Urinary bladder (tissue), 4 donors: ENCODE data around the gene CAPN14. TPM values are rescaled to one million over a fixed set of nuclear protein-coding genes. Genes with fewer than 3 reads are reported as not detected.

Experiments used
- DNase-seq: peaks from one replicate; pipeline ENCODE4 v3.0.0-alpha.2; 2015; ENCODE audit errors: extremely low spot score
- H3K27ac ChIP-seq: one replicate; pipeline ENCODE4 v1.5.1; 2013; ENCODE audit warnings: low read depth, mild to moderate bottlenecking, moderate library complexity
- H3K36me3 ChIP-seq: one replicate; pipeline ENCODE4 v1.6.1; 2013; ENCODE audit warnings: mild to moderate bottlenecking, moderate library complexity; ENCODE audit not compliant: insufficient read depth
- H3K4me1 ChIP-seq: one replicate; pipeline ENCODE4 v1.6.1; 2013; ENCODE audit warnings: mild to moderate bottlenecking, moderate library complexity; ENCODE audit not compliant: insufficient read depth
- H3K4me3 ChIP-seq: one replicate; pipeline ENCODE4 v1.5.1; 2013; ENCODE audit warnings: low read depth, low read length
- WGBS: extraction: QIAGEN DNeasy Blood & Tissue Kit; methylation state at CpG from one replicate; pipeline ENCODE4 v1.1.7; 2013; 5-methylcytosine and 5-hydroxymethylcytosine counted together
- polyA plus RNA-seq: library from polyadenylated mRNA; stranded (reverse); fragments of 200-250 nt; gene quantifications from one replicate; pipeline ENCODE4 v1.2.3, GENCODE V29; 2013
- total RNA-seq: library from RNA; depleted of rRNA; stranded (reverse); fragments of >200 nt; gene quantifications from one replicate; pipeline ENCODE4 v1.2.3, GENCODE V29; 2014
- donor health status: healthy with polysubstance abuse.
- donor health status: healthy.

The CAPN14 gene
- total and polyA plus RNA-seq, 2 donors: 0.42 to 0.44 TPM

GRCh38 chr2:31205613-31206012 lies 11.7 kb downstream of the CAPN14 start:
- WGBS: 88% methylated on average over 3 of the region's 3 CpGs
- no peaks in the 10 kb centered on the region for H3K36me3 ChIP-seq
- no peaks in the 10 kb centered on the region for H3K4me1 ChIP-seq
- DNase-seq: no peak
- H3K27ac ChIP-seq: no peak overlapping the region
- no peak overlapping the region for H3K4me3 ChIP-seq

GRCh38 chr2:31205186-31205585 lies 12.1 kb downstream of the CAPN14 start:
- H3K4me3 ChIP-seq: no peak overlapping the region
- no peak overlapping the region for H3K27ac ChIP-seq
- 81% methylated on average over 9 of the region's 9 CpGs for WGBS
- no peaks in the 10 kb centered on the region for H3K36me3 ChIP-seq
- no peak for DNase-seq
- H3K4me1 ChIP-seq: no peaks in the 10 kb centered on the region

- DNase-seq: no peak
- H3K4me1 ChIP-seq: no peaks in the 10 kb centered on the region
- H3K27ac ChIP-seq: no peak overlapping the region
- no peak overlapping the region for H3K4me3 ChIP-seq
- H3K36me3 ChIP-seq: no peaks in the 10 kb centered on the region
- WGBS: 85% methylated on average over 6 of the region's 6 CpGs
Observed at GRCh38 chr2:31204783-31205182, 12.5 kb downstream of the CAPN14 start.

- no peaks in the 10 kb centered on the region for H3K4me1 ChIP-seq
- H3K36me3 ChIP-seq: no peaks in the 10 kb centered on the region
- no peak overlapping the region for H3K4me3 ChIP-seq
- no peak overlapping the region for H3K27ac ChIP-seq
- DNase-seq: no peak
Observed at GRCh38 chr2:31203916-31204315, 13.4 kb downstream of the CAPN14 start.

GRCh38 chr2:31202833-31203232 lies 14.5 kb downstream of the CAPN14 start:
- DNase-seq: no peak
- 75% methylated on average over 5 of the region's 5 CpGs for WGBS
- H3K4me3 ChIP-seq: no peak overlapping the region
- no peaks in the 10 kb centered on the region for H3K4me1 ChIP-seq
- no peaks in the 10 kb centered on the region for H3K36me3 ChIP-seq
- H3K27ac ChIP-seq: no peak overlapping the region

- Histone ChIP-seq H3K4me1 (no peaks in the 10 kb centered on the region), H3K4me3 (no peak overlapping the region), H3K27ac (no peak overlapping the region), H3K36me3 (no peaks in the 10 kb centered on the region)
- 63% methylated on average over 5 of the region's 5 CpGs for WGBS
- no peak for DNase-seq
Observed at GRCh38 chr2:31202041-31202440, 15.3 kb downstream of the CAPN14 start.

GRCh38 chr2:31200972-31201371 lies 16.3 kb downstream of the CAPN14 start:
- 96% methylated on average over 9 of the region's 9 CpGs for WGBS
- H3K27ac ChIP-seq: no peak overlapping the region
- no peak for DNase-seq

GRCh38 chr2:31199206-31199605 lies 18.1 kb downstream of the CAPN14 start:
- Histone ChIP-seq H3K4me3 (no peak overlapping the region), H3K4me1 (no peaks in the 10 kb centered on the region), H3K27ac (no peak overlapping the region), H3K36me3 (no peaks in the 10 kb centered on the region)
- 87% methylated on average over 4 of the region's 4 CpGs for WGBS
- DNase-seq: no peak

More at GRCh38 chr2:31200972-31201371, 16.3 kb downstream of the CAPN14 start:
- no peak overlapping the region for H3K4me3 ChIP-seq
- H3K4me1 ChIP-seq: no peaks in the 10 kb centered on the region
- H3K36me3 ChIP-seq: no peaks in the 10 kb centered on the region

- no peak overlapping the region for H3K4me3 ChIP-seq
- H3K4me1 ChIP-seq: no peaks in the 10 kb centered on the region
- no peaks in the 10 kb centered on the region for H3K36me3 ChIP-seq
- no peak for DNase-seq
- H3K27ac ChIP-seq: no peak overlapping the region
- WGBS: 97% methylated on average over 2 of the region's 2 CpGs
Observed at GRCh38 chr2:31197669-31198068, 19.6 kb downstream of the CAPN14 start.

GRCh38 chr2:31197166-31197565 lies 20.1 kb downstream of the CAPN14 start:
- H3K4me1 ChIP-seq: no peaks in the 10 kb centered on the region
- DNase-seq: no peak
- WGBS: 77% methylated on average over 4 of the region's 4 CpGs
- no peak overlapping the region for H3K4me3 ChIP-seq
- no peak overlapping the region for H3K27ac ChIP-seq
- no peaks in the 10 kb centered on the region for H3K36me3 ChIP-seq

- Histone ChIP-seq H3K27ac (no peak overlapping the region), H3K36me3 (no peaks in the 10 kb centered on the region), H3K4me3 (no peak overlapping the region), H3K4me1 (no peaks in the 10 kb centered on the region)
- 91% methylated on average over 2 of the region's 2 CpGs for WGBS
- DNase-seq: no peak
Observed at GRCh38 chr2:31196622-31197021, 20.7 kb downstream of the CAPN14 start.

GRCh38 chr2:31193806-31194205 lies 23.5 kb downstream of the CAPN14 start:
- 89% methylated on average over 4 of the region's 4 CpGs for WGBS

GRCh38 chr2:31192851-31193392 lies 24.4 kb downstream of the CAPN14 start:
- Histone ChIP-seq H3K27ac (no peak overlapping the region), H3K36me3 (no peaks in the 10 kb centered on the region), H3K4me3 (no peak overlapping the region), H3K4me1 (no peaks in the 10 kb centered on the region)
- 76% methylated on average over 12 of the region's 12 CpGs for WGBS
- no peak for DNase-seq

More at GRCh38 chr2:31193806-31194205, 23.5 kb downstream of the CAPN14 start:
- Histone ChIP-seq H3K4me3 (no peak overlapping the region), H3K27ac (no peak overlapping the region), H3K36me3 (no peaks in the 10 kb centered on the region), H3K4me1 (no peaks in the 10 kb centered on the region)
- DNase-seq: no peak

- 94% methylated on average over 2 of the region's 2 CpGs for WGBS
- Histone ChIP-seq H3K4me3 (no peak overlapping the region), H3K4me1 (no peaks in the 10 kb centered on the region), H3K27ac (no peak overlapping the region), H3K36me3 (no peaks in the 10 kb centered on the region)
- DNase-seq: no peak
Observed at GRCh38 chr2:31192396-31192795, 24.9 kb downstream of the CAPN14 start.

GRCh38 chr2:31191931-31192330 lies 25.4 kb downstream of the CAPN14 start:
- DNase-seq: no peak
- 96% methylated on average over 11 of the region's 11 CpGs for WGBS
- Histone ChIP-seq H3K36me3 (no peaks in the 10 kb centered on the region), H3K4me1 (no peaks in the 10 kb centered on the region), H3K4me3 (no peak overlapping the region), H3K27ac (no peak overlapping the region)
